HepG2 (cell line): ENCODE results near the gene H2AZ1. TPM values are rescaled to one million over a fixed set of nuclear protein-coding genes. Genes with fewer than 3 reads are reported as not detected.

Experiments
- ATAC-seq: fragments of 200-7000 bp; cut with Tn5 transposase; 3 replicates; pipeline ENCODE4 v1.9.1; 2020; ENCODE audit warnings: mild to moderate bottlenecking, moderate library complexity
- BruUV-seq: library from RNA; stranded (reverse); fragments of 400-500 nt; replicated peaks from 2 replicates; lab custom pipeline; 2021; lab: Mats Ljungman, UMichigan
- CTCF ChIA-PET: fragments of 300-600 bp; formaldehyde crosslinking; extraction: SDS; loops from one replicate; lab custom pipeline; 2021; ENCODE audit warnings: low total read pairs, inconsistent platforms, low intra/inter-chr PET ratio; lab: Yijun Ruan, JAX
- POLR2A ChIA-PET: fragments of 350-600 bp; sonication (Branson Sonifier 250); formaldehyde crosslinking; loops from one replicate; lab custom pipeline; 2020; ENCODE audit warnings: antibody characterized with exemption, inconsistent platforms; lab: Yijun Ruan, JAX
- DNase-seq: peaks from one replicate; pipeline ENCODE4 v3.0.0-alpha.2; 2015; ENCODE audit warnings: low spot score
- FAIRE-seq: peaks from 3 replicates; lab custom pipeline; 2011; peaks lifted over from hg19 to GRCh38; lab: Jason Lieb, UNC
- H2AFZ ChIP-seq: one replicate; pipeline ENCODE4 v1.6.1; 2011; ENCODE audit warnings: low read length, inconsistent platforms
- H3K27ac ChIP-seq: fragments of 300-600 bp; 3 replicates; pipeline ENCODE4 v1.8.0; 2011; ENCODE audit warnings: mixed run types, mild to moderate bottlenecking, mixed read lengths, low read length, inconsistent platforms; ENCODE audit not compliant: insufficient read depth; ENCODE audit errors: extremely low read length
- H3K27me3 ChIP-seq, 2 experiments: fragments of 200-600 bp in 1 of 2; 2 replicates in 1 of 2; 3 replicates in 1 of 2; pipeline versions ENCODE4 v1.6.0 to v1.8.0; 2011; ENCODE audit warnings: low read length in 2 of 2, mild to moderate bottlenecking in 2 of 2, moderate library complexity in 2 of 2, inconsistent platforms in 1 of 2; ENCODE audit not compliant: insufficient read depth in 2 of 2, control insufficient read depth in 1 of 2
- H3K36me3 ChIP-seq, 2 experiments: fragments of 200-600 bp in 1 of 2; replicated peaks in 1 of 2; 2 replicates in 1 of 2; 3 replicates in 1 of 2; pipeline versions ENCODE4 v1.5.1 to v1.8.0; 2011; ENCODE audit warnings: low read length in 2 of 2, inconsistent platforms in 1 of 2; ENCODE audit not compliant: insufficient read depth in 2 of 2, control insufficient read depth in 1 of 2
- H3K4me1 ChIP-seq: 2 replicates; pipeline ENCODE4 v1.5.1; 2012; ENCODE audit warnings: low read length, inconsistent platforms; ENCODE audit not compliant: insufficient read depth
- H3K4me2 ChIP-seq: 2 replicates; pipeline ENCODE4 v1.6.0; 2011; ENCODE audit warnings: low read depth, low read length, inconsistent platforms
- H3K4me3 ChIP-seq, 3 experiments: fragments of 200-600 bp in 1 of 3; sonication (generic), shearing (Covaris generic) in 1 of 3; replicated peaks in 1 of 3; 2 replicates each; pipeline ENCODE4 v1.5.1; 2011 to 2016; ENCODE audit warnings: low read length in 3 of 3, inconsistent platforms in 2 of 3, low read depth in 2 of 3, mild to moderate bottlenecking in 2 of 3, control low read depth in 1 of 3, mixed read lengths in 1 of 3; ENCODE audit not compliant: insufficient read depth in 1 of 3
- H3K79me2 ChIP-seq: one replicate; pipeline ENCODE4 v1.6.1; 2011; ENCODE audit warnings: low read length, inconsistent platforms; ENCODE audit not compliant: insufficient read depth
- H3K9ac ChIP-seq: 2 replicates; pipeline ENCODE4 v1.6.0; 2011; ENCODE audit warnings: mild to moderate bottlenecking, low read depth, low read length, inconsistent platforms; ENCODE audit not compliant: insufficient read depth
- H3K9me3 ChIP-seq: 2 replicates; pipeline ENCODE4 v1.5.1; 2012; ENCODE audit warnings: mild to moderate bottlenecking, low read length
- H4K20me1 ChIP-seq: 2 replicates; pipeline ENCODE4 v1.6.0; 2011; ENCODE audit warnings: inconsistent platforms, mild to moderate bottlenecking, low read length, moderate library complexity; ENCODE audit not compliant: insufficient read depth
- AKNA ChIP-seq: sonication (generic); formaldehyde crosslinking; IDR thresholded peaks from 2 replicates; pipeline ENCODE4 v1.4.0; 2020; ENCODE audit warnings: missing genetic modification reagents, borderline replicate concordance
- CBFB ChIP-seq: sonication (generic); formaldehyde crosslinking; IDR thresholded peaks from 2 replicates; pipeline ENCODE4 v1.4.0; 2020; ENCODE audit warnings: missing genetic modification reagents
- FOXO1 ChIP-seq: sonication (generic); formaldehyde crosslinking; IDR thresholded peaks from 2 replicates; pipeline ENCODE4 v1.4.0; 2020; ENCODE audit warnings: missing genetic modification reagents
- JUNB ChIP-seq: sonication (generic); formaldehyde crosslinking; IDR thresholded peaks from 2 replicates; pipeline ENCODE4 v1.8.0; 2022; ENCODE audit warnings: missing genetic modification reagents, mild to moderate bottlenecking, borderline replicate concordance
- MAFF ChIP-seq: IDR thresholded peaks from 2 replicates; pipeline ENCODE4 v1.6.1; 2011; ENCODE audit warnings: low read depth, low read length, improper control_type of control experiment
- PRDM15 ChIP-seq: sonication (generic); formaldehyde crosslinking; IDR thresholded peaks from 2 replicates; pipeline ENCODE4 v1.4.0; 2020; ENCODE audit warnings: missing genetic modification reagents
- U2AF1 ChIP-seq: fragments of 200-400 bp; formaldehyde crosslinking; optimal IDR thresholded peaks from 2 replicates; pipeline ENCODE3; 2017; ENCODE audit warnings: mild to moderate bottlenecking, low read depth, low read length
- ZFYVE20 ChIP-seq: sonication (generic); formaldehyde crosslinking; IDR thresholded peaks from 2 replicates; pipeline ENCODE4 v1.8.0; 2023; ENCODE audit warnings: low read depth, mild to moderate bottlenecking, moderate library complexity, missing genetic modification reagents, borderline replicate concordance
- ZNF17 ChIP-seq: sonication (generic); formaldehyde crosslinking; IDR thresholded peaks from 2 replicates; pipeline ENCODE4 v1.5.0; 2020; ENCODE audit warnings: mild to moderate bottlenecking, missing genetic modification reagents
- ZNF335 ChIP-seq: sonication (generic); formaldehyde crosslinking; IDR thresholded peaks from 2 replicates; pipeline ENCODE4 v1.4.0; 2020; ENCODE audit warnings: missing genetic modification reagents
- WGBS: methylation state at CpG from one replicate; pipeline ENCODE4 v1.1.6; 2017; ENCODE audit warnings: low lambda C conversion rate; 5-methylcytosine and 5-hydroxymethylcytosine counted together
- in situ Hi-C: cut with HindIII; loops from 2 replicates; pipeline ENCODE4 v1.10.0; 2017; ENCODE audit warnings: low pct_unique_long_range_greater_than_20kb; ENCODE audit not compliant: extremely low pct_ligation_motif_present
- intact Hi-C: fragments of 100-400 bp; cut with micrococcal nuclease; formaldehyde crosslinking; loops from one replicate; pipeline ENCODE4 v1.10.0; 2022; ENCODE audit not compliant: unreplicated experiment
- polyA plus RNA-seq, 8 experiments: library from polyadenylated mRNA; depleted of rRNA in 3 of 8; stranded (reverse) in 7 of 8; unstranded in 1 of 8; fragments of >200 nt; fragmentation: Illumina TruSeq in 4 of 8; extraction: Trizol in 4 of 8; gene quantifications; 2 replicates each; pipeline versions ENCODE4 v1.2.1 to v1.2.3, GENCODE V29; 2011 to 2016; ENCODE audit warnings: low read depth in 4 of 8, missing spikeins in 1 of 8, mixed read lengths in 1 of 8; ENCODE audit not compliant: insufficient read depth in 1 of 8
- total RNA-seq, 5 experiments: library from RNA; depleted of rRNA; stranded (reverse); fragments of >200 nt; fragmentation: Illumina TruSeq; extraction: Trizol; gene quantifications; 2 replicates each; pipeline ENCODE4 v1.2.3, GENCODE V29; 2016; ENCODE audit warnings: low read depth in 1 of 5
- TF ChIP-seq, protein P1 (sequence below), 2 experiments: sonication (generic) in 1 of 2; formaldehyde crosslinking in 1 of 2; IDR thresholded peaks; 2 replicates each; pipeline versions ENCODE4 v1.4.0 to v1.6.1; 2018 to 2020; ENCODE audit warnings: missing genetic modification reagents in 2 of 2, borderline replicate concordance in 1 of 2, low read depth in 1 of 2, mild to moderate bottlenecking in 1 of 2, missing biosample characterization in 1 of 2

Gene H2AZ1
- total and polyA plus RNA-seq, 2 of the 13 experiments (the other 11 are each of a cell fraction or from before 2014, with no cell fraction given) = 301 to 574 TPM

DNA sequence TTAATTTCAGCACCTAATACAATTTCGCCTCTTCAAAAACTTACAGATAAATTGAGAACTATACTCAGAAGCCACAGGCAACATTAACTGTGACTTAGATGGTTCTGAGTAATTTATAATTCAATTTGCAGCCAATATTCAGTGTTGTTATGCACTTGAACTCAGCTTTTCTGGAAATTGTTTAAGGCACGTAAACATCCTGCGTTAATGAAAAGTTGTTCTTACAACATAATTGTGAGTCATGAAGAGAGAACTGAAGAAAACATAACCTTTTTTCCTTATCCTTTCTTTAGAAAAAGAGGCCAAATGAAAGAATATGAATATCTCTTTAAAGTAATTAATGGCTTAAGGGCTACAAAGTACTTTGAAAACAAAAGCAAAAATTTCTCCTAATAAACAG, 16.6 kb upstream of the H2AZ1 start:
- POLR2A ChIA-PET = no interaction called here
- WGBS = 67% methylated on average over 3 of the region's 3 CpGs
- in situ Hi-C loops = no loop called here
- no peak for TF ChIP-seq ZNF17 (CRISPR knock-in tag)
- TF ChIP-seq FOXO1 (CRISPR knock-in tag) = no peak
- TF ChIP-seq U2AF1 = no peak
- TF ChIP-seq CBFB (CRISPR knock-in tag) = no peak
- no peak for TF ChIP-seq ZFYVE20 (CRISPR knock-in tag)
- TF ChIP-seq MAFF = no peak
- TF ChIP-seq, protein P1, sequence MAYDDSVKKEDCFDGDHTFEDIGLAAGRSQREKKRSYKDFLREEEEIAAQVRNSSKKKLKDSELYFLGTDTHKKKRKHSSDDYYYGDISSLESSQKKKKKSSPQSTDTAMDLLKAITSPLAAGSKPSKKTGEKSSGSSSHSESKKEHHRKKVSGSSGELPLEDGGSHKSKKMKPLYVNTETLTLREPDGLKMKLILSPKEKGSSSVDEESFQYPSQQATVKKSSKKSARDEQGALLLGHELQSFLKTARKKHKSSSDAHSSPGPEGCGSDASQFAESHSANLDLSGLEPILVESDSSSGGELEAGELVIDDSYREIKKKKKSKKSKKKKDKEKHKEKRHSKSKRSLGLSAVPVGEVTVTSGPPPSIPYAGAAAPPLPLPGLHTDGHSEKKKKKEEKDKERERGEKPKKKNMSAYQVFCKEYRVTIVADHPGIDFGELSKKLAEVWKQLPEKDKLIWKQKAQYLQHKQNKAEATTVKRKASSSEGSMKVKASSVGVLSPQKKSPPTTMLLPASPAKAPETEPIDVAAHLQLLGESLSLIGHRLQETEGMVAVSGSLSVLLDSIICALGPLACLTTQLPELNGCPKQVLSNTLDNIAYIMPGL (CRISPR knock-in tag; IDR thresholded peaks at IDR 0.05; ENCODE audit: borderline replicate concordance in 1 of 2, low read depth in 1 of 2) = no peak
- no peak for TF ChIP-seq JUNB (CRISPR knock-in tag)
- TF ChIP-seq ZNF335 (CRISPR knock-in tag) = no peak
- TF ChIP-seq AKNA (CRISPR knock-in tag) = no peak
- TF ChIP-seq PRDM15 (CRISPR knock-in tag) = no peak

More for the DNA sequence above, 16.6 kb upstream of the H2AZ1 start:
- no peaks in the 10 kb centered on the region for H3K27me3 ChIP-seq
- ATAC-seq (no peak), FAIRE-seq (no peak), DNase-seq (no peak)
- no peaks in the 10 kb centered on the region for H3K9me3 ChIP-seq
- no peaks in the 10 kb centered on the region for H3K79me2 ChIP-seq
- no peaks in the 10 kb centered on the region for H4K20me1 ChIP-seq
- no peak overlapping the region for H3K9ac ChIP-seq
- H3K36me3 ChIP-seq = no peaks in the 10 kb centered on the region
- intact Hi-C loops = no loop called here
- H2AFZ ChIP-seq = no peak overlapping the region
- CTCF ChIA-PET = no interaction called here
- H3K27ac ChIP-seq = no peak overlapping the region
- no peak overlapping the region for H3K4me3 ChIP-seq
- no peak overlapping the region for H3K4me2 ChIP-seq
- BruUV-seq = no TSS peak
- no peaks in the 10 kb centered on the region for H3K4me1 ChIP-seq
